MCF 10A (cell line): ENCODE measurements around the gene GCLM. TPM values are rescaled to one million over a fixed set of nuclear protein-coding genes. Genes with fewer than 3 reads are reported as not detected.

Experiments
- BruUV-seq: library from RNA; stranded (reverse); fragments of 400-500 nt; replicated peaks from 2 replicates; lab custom pipeline; 2021; lab: Mats Ljungman, UMichigan
- CTCF ChIA-PET: fragments of 300-600 bp; sonication (Branson Sonifier 250); formaldehyde crosslinking; extraction: SDS; loops from one replicate; lab custom pipeline; 2021; ENCODE audit warnings: antibody characterized with exemption, inconsistent platforms; lab: Yijun Ruan, JAX
- POLR2A ChIA-PET: fragments of 300-600, 350-650 bp; sonication (Branson Sonifier 250); formaldehyde crosslinking; extraction: SDS; loops from one replicate; lab custom pipeline; 2020; ENCODE audit warnings: antibody characterized with exemption, inconsistent platforms; lab: Yijun Ruan, JAX
- DNase-seq: peaks from one replicate; pipeline ENCODE4 v3.0.0-alpha.2; 2018; ENCODE audit not compliant: unreplicated experiment
- H3K27ac Mint-ChIP-seq: one replicate; pipeline ENCODE4 v1.8.0; 2022; ENCODE audit warnings: mild to moderate bottlenecking, low read depth, mixed read lengths; ENCODE audit not compliant: unreplicated experiment
- H3K27me3 Mint-ChIP-seq: one replicate; pipeline ENCODE4 v1.8.0; 2022; ENCODE audit warnings: mixed read lengths; ENCODE audit not compliant: insufficient read depth, unreplicated experiment
- H3K36me3 Mint-ChIP-seq: one replicate; pipeline ENCODE4 v1.8.0; 2022; ENCODE audit warnings: mild to moderate bottlenecking, moderate library complexity, mixed read lengths; ENCODE audit not compliant: insufficient read depth, unreplicated experiment
- H3K4me1 Mint-ChIP-seq: one replicate; pipeline ENCODE4 v1.8.0; 2022; ENCODE audit warnings: mixed read lengths; ENCODE audit not compliant: insufficient read depth, unreplicated experiment
- H3K4me3 Mint-ChIP-seq: one replicate; pipeline ENCODE4 v1.8.0; 2022; ENCODE audit warnings: mild to moderate bottlenecking, moderate library complexity, mixed read lengths; ENCODE audit not compliant: unreplicated experiment
- H3K9me3 Mint-ChIP-seq: one replicate; pipeline ENCODE4 v1.8.0; 2022; ENCODE audit warnings: mixed read lengths; ENCODE audit not compliant: unreplicated experiment
- intact Hi-C: fragments of 100-400 bp; cut with micrococcal nuclease; formaldehyde crosslinking; loops from 2 replicates; pipeline ENCODE4 v1.14.1; 2022
- total RNA-seq: library from RNA; stranded (reverse); gene quantifications from 2 replicates; pipeline ENCODE4 v1.2.3, GENCODE V29; 2022
- TF ChIP-seq, protein P1 (sequence below): fragments of 200-600 bp; IDR thresholded peaks from one replicate; pipeline ENCODE4 v1.8.0; 2022; ENCODE audit warnings: antibody characterized with exemption, mild to moderate bottlenecking; ENCODE audit not compliant: unreplicated experiment

GCLM gene
- total RNA-seq, 1 experiment from 2014 or later: 21.3 TPM

DNA sequence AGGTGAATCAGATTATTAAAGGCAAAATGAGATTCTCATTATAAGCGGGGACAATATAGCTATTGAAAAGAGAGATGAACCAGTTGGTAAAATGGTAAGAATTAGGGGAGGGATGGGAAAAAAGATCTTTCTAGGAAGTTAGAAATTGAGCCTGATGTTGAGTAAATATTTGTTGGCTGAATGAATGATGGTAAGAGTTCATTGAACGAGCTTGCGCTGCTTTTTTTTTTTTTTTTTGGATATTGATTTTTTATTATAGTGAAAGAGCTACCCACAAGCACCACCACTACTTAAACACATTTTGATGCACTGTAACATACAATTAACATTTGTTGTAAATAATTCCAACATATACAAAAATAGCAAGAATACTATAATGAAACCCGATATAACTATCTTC lies 1.1 kb upstream of the GCLM start:
- Mint-ChIP-seq H3K9me3 (peaks cover 7% of the 10 kb centered on the region), H3K4me1 (peaks cover 16% of the 10 kb centered on the region), H3K27me3 (peaks cover 27% of the 10 kb centered on the region), H3K27ac (no peak overlapping the region), H3K36me3 (no peaks in the 10 kb centered on the region), H3K4me3 (no peak overlapping the region)
- TF ChIP-seq, protein P1, sequence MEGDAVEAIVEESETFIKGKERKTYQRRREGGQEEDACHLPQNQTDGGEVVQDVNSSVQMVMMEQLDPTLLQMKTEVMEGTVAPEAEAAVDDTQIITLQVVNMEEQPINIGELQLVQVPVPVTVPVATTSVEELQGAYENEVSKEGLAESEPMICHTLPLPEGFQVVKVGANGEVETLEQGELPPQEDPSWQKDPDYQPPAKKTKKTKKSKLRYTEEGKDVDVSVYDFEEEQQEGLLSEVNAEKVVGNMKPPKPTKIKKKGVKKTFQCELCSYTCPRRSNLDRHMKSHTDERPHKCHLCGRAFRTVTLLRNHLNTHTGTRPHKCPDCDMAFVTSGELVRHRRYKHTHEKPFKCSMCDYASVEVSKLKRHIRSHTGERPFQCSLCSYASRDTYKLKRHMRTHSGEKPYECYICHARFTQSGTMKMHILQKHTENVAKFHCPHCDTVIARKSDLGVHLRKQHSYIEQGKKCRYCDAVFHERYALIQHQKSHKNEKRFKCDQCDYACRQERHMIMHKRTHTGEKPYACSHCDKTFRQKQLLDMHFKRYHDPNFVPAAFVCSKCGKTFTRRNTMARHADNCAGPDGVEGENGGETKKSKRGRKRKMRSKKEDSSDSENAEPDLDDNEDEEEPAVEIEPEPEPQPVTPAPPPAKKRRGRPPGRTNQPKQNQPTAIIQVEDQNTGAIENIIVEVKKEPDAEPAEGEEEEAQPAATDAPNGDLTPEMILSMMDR: no peak
- DNase-seq: no peak
- ChIA-PET CTCF (interaction anchor here (0.5 to 1.9 kb wide), 28 partner anchors 9 to 579 kb away, joined by 3 to 20 read pairs (median 4); no protein-coding TSS in a partner anchor), POLR2A (interaction anchor here (0.6 to 2.0 kb wide), 4 partner anchors 25 to 64 kb away, joined by 3 to 30 read pairs (median 7); partner anchors contain the start of gene DNTTIP2)
- intact Hi-C loops: no loop called here
- BruUV-seq: no TSS peak

DNA sequence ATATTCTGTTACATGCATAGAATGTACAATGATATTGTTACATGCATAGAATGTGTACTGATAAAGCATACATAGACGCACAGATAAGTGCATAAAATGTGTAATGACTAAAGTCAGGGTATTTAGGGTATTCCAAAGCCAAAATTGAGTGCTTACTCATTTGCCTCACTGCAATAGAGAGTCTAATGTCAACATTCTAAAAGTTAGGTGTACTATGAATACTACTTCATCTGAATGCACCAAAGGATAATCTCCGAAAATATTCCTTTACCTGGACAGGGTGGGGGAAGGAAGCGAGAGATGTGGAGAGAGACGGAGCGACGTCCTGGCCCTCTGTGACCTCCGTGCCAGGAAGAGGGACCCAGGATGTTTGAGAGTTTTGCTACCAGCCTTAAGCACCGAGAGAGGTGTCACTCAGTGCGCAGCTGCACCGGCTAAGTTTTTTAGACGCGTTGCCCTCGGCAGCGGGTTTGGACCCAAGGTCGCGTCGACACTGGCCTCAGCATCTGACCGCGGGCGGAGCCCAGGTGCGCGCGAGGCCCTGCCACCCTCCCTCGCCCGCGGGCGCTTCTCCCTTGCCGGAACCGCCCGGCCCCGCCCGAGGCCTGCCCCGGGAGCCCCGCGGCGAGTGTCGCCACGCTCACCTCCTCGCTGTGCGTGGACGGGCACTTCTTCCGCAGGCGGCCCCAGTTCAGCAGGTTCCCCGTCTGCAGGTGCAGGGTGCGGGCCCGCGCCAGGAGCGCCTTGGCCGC lies 660 bp downstream of the GCLM start:
- intact Hi-C loops: no loop called here
- Mint-ChIP-seq H3K4me3 (peak overlapping the region; percentile 81), H3K36me3 (no peaks in the 10 kb centered on the region), H3K9me3 (peaks cover 7% of the 10 kb centered on the region), H3K27ac (no peak overlapping the region), H3K4me1 (peaks cover 16% of the 10 kb centered on the region), H3K27me3 (peaks cover 14% of the 10 kb centered on the region)
- CTCF ChIA-PET: interaction anchor here (0.6 to 1.9 kb wide), 14 partner anchors 9 to 769 kb away, joined by 3 to 20 read pairs (median 4); no protein-coding TSS in a partner anchor
- BruUV-seq: no TSS peak
- TF ChIP-seq, protein P1: no peak
- DNase-seq: peak; percentile 35
- POLR2A ChIA-PET: interaction anchor here (0.6 to 2.0 kb wide), 13 partner anchors 8 to 462 kb away, joined by 3 to 30 read pairs (median 3); partner anchors contain the start of gene DNTTIP2

- Mint-ChIP-seq H3K36me3 (no peaks in the 10 kb centered on the region), H3K4me1 (peaks cover 16% of the 10 kb centered on the region), H3K27ac (no peak overlapping the region), H3K27me3 (peaks cover 6% of the 10 kb centered on the region), H3K4me3 (peak overlapping the region; percentile 81), H3K9me3 (peaks cover 7% of the 10 kb centered on the region)
- TF ChIP-seq, protein P1: no peak
- no TSS peak for BruUV-seq
- CTCF ChIA-PET: interaction anchor here (0.7 kb wide), 1 partner anchor 53 kb away, joined by 3 read pairs; no protein-coding TSS in a partner anchor
- DNase-seq: peak; percentile 61
- POLR2A ChIA-PET: interaction anchor here (0.7 to 1.9 kb wide), 6 partner anchors 15 to 583 kb away, joined by 3 to 26 read pairs (median 4); partner anchors contain the start of gene DNTTIP2
- intact Hi-C loops: no loop called here
These were observed 1.5 kb downstream of the GCLM start for GRCh38 chr1:93907718-93908117.

DNA sequence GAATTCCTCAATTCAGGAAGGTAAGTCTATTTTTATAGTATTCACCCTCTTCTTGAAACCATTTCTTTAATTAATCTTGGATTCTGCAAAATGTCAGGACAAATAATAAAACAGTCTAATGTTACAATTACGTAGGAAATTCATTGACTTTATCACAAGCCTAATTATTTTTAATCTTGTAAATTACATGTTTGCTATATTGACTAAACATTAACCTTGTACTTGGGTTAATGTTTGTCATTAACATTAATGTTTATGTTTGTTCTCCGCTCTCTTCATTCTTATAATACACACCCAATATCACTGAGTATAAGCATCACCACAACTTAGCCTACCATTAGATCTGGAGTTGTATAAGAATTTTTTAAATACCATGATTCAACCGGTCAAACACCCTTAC lies 2.8 kb downstream of the GCLM start:
- no peak for DNase-seq
- intact Hi-C loops: no loop called here
- no TSS peak for BruUV-seq
- Mint-ChIP-seq H3K4me1 (peaks cover 16% of the 10 kb centered on the region), H3K27ac (no peak overlapping the region), H3K9me3 (no peaks in the 10 kb centered on the region), H3K27me3 (no peaks in the 10 kb centered on the region), H3K36me3 (no peaks in the 10 kb centered on the region), H3K4me3 (no peak overlapping the region)
- TF ChIP-seq, protein P1: no peak
- CTCF ChIA-PET: no interaction called here
- POLR2A ChIA-PET: interaction anchor here (1.9 kb wide), 1 partner anchor 27 kb away, joined by 26 read pairs; the partner anchor contains the start of gene DNTTIP2
